Right kidney (tissue), 9 donors: Measurements from ENCODE around the gene HYLS1.
"Not testable (repeated sequence)": the region's sequence is repeated elsewhere in the genome, so short reads cannot be mapped to it uniquely, and the experiment has no call there.

Experiments used
- DNase-seq: peaks from one replicate; pipeline ENCODE4 v3.0.0-alpha.2; 2016
- long read RNA-seq, 8 donors: transcript quantifications; one replicate each; lab custom pipeline, GENCODE V29; 2026

HYLS1 gene
- long read RNA-seq, donor 1, transcript HYLS1-202 (3 exons, 2,061 nt) = major isoform, 8 of 8 reads
- long read RNA-seq, donor 1, partial matches to known transcripts = 0 of 8 reads
- long read RNA-seq, donor 1, other reads (novel, unspliced or antisense) = 0 of 8 reads
- long read RNA-seq, donor 2, partial matches to known transcripts = 7 of 9 reads
- long read RNA-seq, donor 2, other reads (novel, unspliced or antisense) = 0 of 9 reads
- long read RNA-seq, donor 3, partial matches to known transcripts = 0 of 1 reads
- long read RNA-seq, donor 3, other reads (novel, unspliced or antisense) = 0 of 1 reads
- long read RNA-seq, donor 4, transcript HYLS1-202 (3 exons, 2,061 nt) = major isoform, 7 of 22 reads
- long read RNA-seq, donor 4, partial matches to known transcripts = 15 of 22 reads
- long read RNA-seq, donor 4, other reads (novel, unspliced or antisense) = 0 of 22 reads
- long read RNA-seq, donor 5, partial matches to known transcripts = 6 of 18 reads
- long read RNA-seq, donor 5, other reads (novel, unspliced or antisense) = 8 of 18 reads
- long read RNA-seq, donor 6, partial matches to known transcripts = 0 of 4 reads
- long read RNA-seq, donor 6, other reads (novel, unspliced or antisense) = 0 of 4 reads
- long read RNA-seq, donor 7, transcript HYLS1-202 (3 exons, 2,061 nt) = major isoform, 6 of 12 reads
- long read RNA-seq, donor 7, partial matches to known transcripts = 6 of 12 reads
- long read RNA-seq, donor 7, other reads (novel, unspliced or antisense) = 0 of 12 reads
- long read RNA-seq, donor 8, partial matches to known transcripts = 12 of 15 reads
- long read RNA-seq, donor 8, other reads (novel, unspliced or antisense) = 0 of 15 reads

- peak; percentile 100 for DNase-seq
These were observed at the start of gene HYLS1 for GRCh38 chr11:125887373-125888324. Gene HYLS1 (plus strand): TSS chr11:125887668. CDS start chr11:125899369, 11,701 bp downstream.

- DNase-seq = no peak
These were observed 45.0 kb upstream of the HYLS1 start for GRCh38 chr11:125842321-125842948.

GRCh38 chr11:125846188-125846587 is 41.3 kb upstream of the HYLS1 start:
- DNase-seq = no peak

GRCh38 chr11:125857670-125858069 is 29.8 kb upstream of the HYLS1 start:
- not testable (repeated sequence) for DNase-seq

GRCh38 chr11:125862786-125863185 is 24.7 kb upstream of the HYLS1 start:
- DNase-seq = not testable (repeated sequence)

GRCh38 chr11:125865354-125865753 is 22.1 kb upstream of the HYLS1 start:
- DNase-seq = not testable (repeated sequence)

GRCh38 chr11:125869521-125869920 is 17.9 kb upstream of the HYLS1 start:
- no peak for DNase-seq

- DNase-seq = no peak
These were observed 15.9 kb upstream of the HYLS1 start for GRCh38 chr11:125871391-125872137.

GRCh38 chr11:125872138-125872491 is 15.4 kb upstream of the HYLS1 start:
- DNase-seq = no peak

GRCh38 chr11:125873881-125874555 is 13.4 kb upstream of the HYLS1 start:
- DNase-seq = no peak

GRCh38 chr11:125874556-125875124 is 12.8 kb upstream of the HYLS1 start:
- DNase-seq = peak; percentile 16

- DNase-seq = no peak
These were observed 6.2 kb upstream of the HYLS1 start for GRCh38 chr11:125881291-125881690.

GRCh38 chr11:125883375-125883774 is 4.1 kb upstream of the HYLS1 start:
- no peak for DNase-seq

GRCh38 chr11:125886997-125887372 is 483 bp upstream of the HYLS1 start:
- peak; percentile 83 for DNase-seq

GRCh38 chr11:125890447-125891100 is 3.1 kb downstream of the HYLS1 start:
- DNase-seq = no peak

- DNase-seq = no peak
These were observed 4.6 kb downstream of the HYLS1 start for GRCh38 chr11:125892071-125892470.

GRCh38 chr11:125892994-125893393 is 5.5 kb downstream of the HYLS1 start:
- DNase-seq = no peak

- DNase-seq = no peak
These were observed 14.4 kb downstream of the HYLS1 start for GRCh38 chr11:125901872-125902271.

- DNase-seq = no peak
These were observed 14.9 kb downstream of the HYLS1 start for GRCh38 chr11:125902277-125902926.
